Adipocyte (in vitro differentiated cells): Measurements from ENCODE around the gene IP6K3.

Source experiments
- DNase-seq: peaks from one replicate; pipeline ENCODE4 v3.0.0-alpha.2; 2015; ENCODE audit warnings: low read depth
- H3K27me3 ChIP-seq: replicated peaks from 2 replicates; pipeline ENCODE4 v1.7.0; 2013; ENCODE audit warnings: mild to moderate bottlenecking, low read length, moderate library complexity; ENCODE audit not compliant: control insufficient read depth, insufficient read depth
- H3K36me3 ChIP-seq: 2 replicates; pipeline ENCODE4 v1.7.0; 2013; ENCODE audit warnings: low read length, mild to moderate bottlenecking, moderate library complexity; ENCODE audit not compliant: control insufficient read depth, insufficient read depth, severe bottlenecking
- H3K4me1 ChIP-seq: 2 replicates; pipeline ENCODE4 v1.7.0; 2013; ENCODE audit warnings: mild to moderate bottlenecking, low read length, moderate library complexity; ENCODE audit not compliant: control insufficient read depth, insufficient read depth
- H3K4me3 ChIP-seq: 2 replicates; pipeline ENCODE4 v1.7.0; 2013; ENCODE audit warnings: mild to moderate bottlenecking, low read length, moderate library complexity
- H3K9ac ChIP-seq: 2 replicates; pipeline ENCODE4 v1.7.0; 2013; ENCODE audit warnings: mild to moderate bottlenecking, low read length, moderate library complexity
- H3K9me3 ChIP-seq: 2 replicates; pipeline ENCODE4 v1.7.0; 2013; ENCODE audit warnings: mild to moderate bottlenecking, low read length, moderate library complexity; ENCODE audit not compliant: control insufficient read depth

IP6K3 gene, protein sequence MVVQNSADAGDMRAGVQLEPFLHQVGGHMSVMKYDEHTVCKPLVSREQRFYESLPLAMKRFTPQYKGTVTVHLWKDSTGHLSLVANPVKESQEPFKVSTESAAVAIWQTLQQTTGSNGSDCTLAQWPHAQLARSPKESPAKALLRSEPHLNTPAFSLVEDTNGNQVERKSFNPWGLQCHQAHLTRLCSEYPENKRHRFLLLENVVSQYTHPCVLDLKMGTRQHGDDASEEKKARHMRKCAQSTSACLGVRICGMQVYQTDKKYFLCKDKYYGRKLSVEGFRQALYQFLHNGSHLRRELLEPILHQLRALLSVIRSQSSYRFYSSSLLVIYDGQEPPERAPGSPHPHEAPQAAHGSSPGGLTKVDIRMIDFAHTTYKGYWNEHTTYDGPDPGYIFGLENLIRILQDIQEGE

DNA sequence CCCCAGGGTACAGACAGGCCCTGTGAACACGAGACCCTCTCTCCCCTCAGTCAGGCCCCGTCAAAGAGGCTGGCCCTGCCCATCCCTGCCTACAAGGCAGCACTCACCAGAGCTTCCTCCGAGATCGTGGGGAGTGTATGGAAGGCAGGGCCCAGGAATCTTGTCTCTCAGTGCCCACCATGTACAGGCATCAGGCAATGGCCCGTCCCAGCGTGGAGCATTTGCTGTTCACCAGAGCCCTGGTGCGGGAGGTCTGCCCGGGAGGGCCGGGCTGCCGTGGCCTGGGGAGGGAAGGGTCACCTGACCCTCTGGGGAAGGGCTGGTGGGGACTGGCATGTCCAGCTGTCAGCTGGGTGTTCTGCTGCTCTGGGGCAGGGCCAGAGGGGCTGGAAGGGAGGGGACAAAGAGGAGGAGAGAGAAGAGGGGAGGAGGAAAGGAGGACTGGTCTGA is at the start of gene IP6K3:
Gene IP6K3 (minus strand): TSS at position 255 of the 450 bp plus-strand sequence. CDS start 11,429 bp downstream, outside the sequence.
- peaks cover 22% of the 10 kb centered on the region for H3K27me3 ChIP-seq
- no peak within 1 kb of the TSS for H3K9ac ChIP-seq
- no peak for DNase-seq
- peaks cover 24% of the 10 kb centered on the region for H3K4me1 ChIP-seq
- H3K4me3 ChIP-seq = no peak within 1 kb of the TSS
- H3K36me3 ChIP-seq = no peaks in the 10 kb centered on the region
- no peaks in the 10 kb centered on the region for H3K9me3 ChIP-seq

DNA sequence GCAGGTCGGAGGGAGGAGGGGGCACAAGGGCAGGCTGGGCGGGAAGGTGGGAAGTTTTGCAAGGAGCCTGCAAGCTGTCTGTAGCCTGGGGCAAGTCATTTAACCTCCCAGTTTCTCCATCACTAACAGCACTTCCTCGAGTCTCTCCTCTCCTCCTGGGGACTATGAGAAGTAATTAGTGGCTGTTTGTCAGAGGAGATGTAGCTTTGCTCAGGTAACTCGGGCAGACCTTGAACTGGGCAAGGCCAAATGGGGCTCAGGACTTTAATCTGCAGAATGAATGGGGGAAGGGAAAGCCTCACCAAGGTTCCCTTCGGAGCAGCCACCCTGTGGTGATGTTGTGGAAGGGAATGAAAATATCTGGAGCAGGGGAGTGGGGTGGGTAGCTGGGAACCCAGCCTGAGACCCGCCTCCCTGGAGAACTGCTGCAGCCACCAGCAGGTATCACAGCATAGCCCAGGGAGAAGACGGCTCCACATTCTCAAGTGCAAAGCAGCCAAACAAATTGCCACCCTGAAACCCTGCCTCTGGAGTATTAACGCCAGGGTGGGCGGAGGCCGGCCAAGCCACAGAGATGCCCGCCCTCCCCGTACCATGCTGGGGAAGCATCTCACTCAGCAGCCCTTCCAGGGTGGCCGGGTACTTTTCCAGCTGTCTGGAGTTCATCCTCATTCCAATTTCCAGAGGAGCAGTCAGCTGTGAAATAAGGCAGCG is 48.4 kb upstream of the IP6K3 start:
- Histone ChIP-seq H3K4me1 (peaks cover 35% of the 10 kb centered on the region), H3K36me3 (no peaks in the 10 kb centered on the region), H3K4me3 (no peak overlapping the region), H3K27me3 (peaks cover 45% of the 10 kb centered on the region), H3K9me3 (no peaks in the 10 kb centered on the region), H3K9ac (no peak overlapping the region)
- DNase-seq = no peak

DNA sequence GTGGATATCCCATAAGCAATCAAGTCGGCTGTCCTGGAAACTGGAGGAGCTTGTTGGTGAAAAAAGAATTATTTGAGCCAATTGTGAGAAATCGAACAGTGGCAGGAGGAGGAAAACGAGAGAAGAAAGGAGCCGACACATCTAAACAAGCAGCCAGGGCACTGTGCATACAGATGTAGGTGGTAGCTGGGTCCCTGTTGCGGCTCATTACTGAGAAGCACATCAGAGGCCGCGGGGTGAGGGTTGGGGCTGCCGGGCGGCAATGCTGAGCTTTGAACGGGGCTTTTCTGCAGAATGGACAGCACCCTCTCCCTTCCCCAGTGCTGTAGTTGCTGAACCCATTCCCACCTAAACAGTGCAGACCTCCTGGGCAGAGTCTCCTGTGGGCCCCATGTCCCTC is 46.3 kb upstream of the IP6K3 start:
- Histone ChIP-seq H3K9me3 (no peaks in the 10 kb centered on the region), H3K36me3 (no peaks in the 10 kb centered on the region), H3K27me3 (peaks cover 39% of the 10 kb centered on the region), H3K4me1 (peaks cover 31% of the 10 kb centered on the region), H3K4me3 (no peak overlapping the region), H3K9ac (no peak overlapping the region)
- DNase-seq = no peak

DNA sequence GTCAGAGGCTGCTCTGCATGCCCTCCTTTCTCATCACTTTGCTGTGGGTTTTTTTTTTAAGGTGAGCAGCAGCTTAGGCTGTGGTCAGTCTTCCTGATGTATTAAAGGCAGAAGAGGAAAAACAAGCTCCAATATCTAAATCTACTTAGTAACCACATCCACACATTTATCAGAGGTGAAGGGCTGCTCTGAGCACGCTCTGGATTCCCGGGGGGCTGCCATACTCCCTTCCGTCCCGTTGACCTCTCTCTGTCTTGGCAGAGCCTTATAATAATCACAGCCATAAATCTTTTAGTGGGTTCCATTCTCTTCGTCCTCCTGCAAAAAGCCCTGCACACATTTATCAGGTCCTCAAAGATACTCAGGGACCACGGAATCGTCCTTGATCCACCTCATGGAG is 44.9 kb upstream of the IP6K3 start:
- peaks cover 31% of the 10 kb centered on the region for H3K27me3 ChIP-seq
- no peaks in the 10 kb centered on the region for H3K9me3 ChIP-seq
- DNase-seq = no peak
- no peak overlapping the region for H3K9ac ChIP-seq
- H3K4me3 ChIP-seq = no peak overlapping the region
- H3K36me3 ChIP-seq = no peaks in the 10 kb centered on the region
- peaks cover 44% of the 10 kb centered on the region for H3K4me1 ChIP-seq

DNA sequence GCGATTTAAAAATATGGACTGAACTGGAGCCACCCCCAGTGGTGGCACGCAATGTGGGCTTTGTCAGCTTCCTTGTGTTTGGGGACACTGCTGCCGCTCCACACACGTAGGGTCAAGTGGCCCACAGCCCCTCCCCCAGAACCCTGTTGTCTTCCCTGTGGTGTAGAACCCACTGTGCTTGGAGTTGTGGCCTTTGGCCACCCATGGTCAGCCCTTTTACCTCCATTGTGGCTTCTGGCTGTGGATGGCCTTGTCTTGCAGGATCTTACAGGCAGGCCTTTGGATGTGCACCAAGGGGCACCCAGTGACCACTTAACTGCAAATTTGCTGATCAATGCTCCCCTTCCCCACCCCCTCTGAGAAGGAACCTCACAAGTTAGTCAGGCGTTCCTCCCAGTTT is 44.2 kb upstream of the IP6K3 start:
- Histone ChIP-seq H3K27me3 (peaks cover 25% of the 10 kb centered on the region), H3K36me3 (no peaks in the 10 kb centered on the region), H3K4me3 (no peak overlapping the region), H3K4me1 (peaks cover 51% of the 10 kb centered on the region), H3K9me3 (no peaks in the 10 kb centered on the region), H3K9ac (no peak overlapping the region)
- no peak for DNase-seq

DNA sequence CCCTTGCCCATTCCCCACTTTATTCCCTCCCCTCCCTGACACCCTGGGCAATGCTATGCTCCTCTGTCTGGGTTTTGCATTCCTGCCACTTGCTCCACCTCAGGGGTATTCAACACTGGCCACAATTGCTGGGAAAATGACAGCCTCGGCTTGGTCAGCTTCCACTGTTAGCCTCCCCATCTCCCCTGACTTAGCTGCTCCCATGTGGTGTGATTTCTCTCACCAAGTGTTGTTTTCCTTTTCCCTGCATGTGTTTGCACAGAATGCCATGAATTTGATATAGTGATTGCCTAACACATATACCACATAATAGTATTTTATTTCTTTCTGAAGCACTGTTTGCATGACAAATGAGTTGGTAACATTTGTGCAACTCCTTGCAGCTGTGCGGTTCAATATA is 43.7 kb upstream of the IP6K3 start:
- Histone ChIP-seq H3K4me1 (peaks cover 57% of the 10 kb centered on the region), H3K27me3 (peaks cover 22% of the 10 kb centered on the region), H3K9me3 (no peaks in the 10 kb centered on the region), H3K36me3 (no peaks in the 10 kb centered on the region), H3K4me3 (no peak overlapping the region), H3K9ac (no peak overlapping the region)
- no peak for DNase-seq

DNA sequence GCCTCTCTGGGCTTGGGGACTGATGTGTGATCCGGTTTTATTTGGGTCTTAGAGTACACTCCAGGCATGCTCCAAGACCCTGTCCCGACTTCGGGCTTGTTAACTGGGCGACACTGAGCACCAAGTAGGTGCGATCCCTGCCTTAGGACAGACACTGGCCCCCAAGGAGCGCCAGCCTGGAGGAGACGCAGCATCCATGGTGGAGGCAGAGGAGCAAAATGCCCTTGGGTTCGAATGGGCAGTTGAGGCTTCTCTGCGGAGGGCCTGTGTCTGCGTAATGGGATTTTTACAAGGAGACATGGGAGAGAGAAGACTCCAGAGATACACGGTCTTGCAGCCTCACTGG is 42.8 kb upstream of the IP6K3 start:
- Histone ChIP-seq H3K9ac (peak overlapping the region; percentile 74), H3K4me3 (peak overlapping the region; percentile 88), H3K4me1 (peaks cover 62% of the 10 kb centered on the region), H3K36me3 (peaks cover 5% of the 10 kb centered on the region), H3K27me3 (peaks cover 21% of the 10 kb centered on the region), H3K9me3 (no peaks in the 10 kb centered on the region)
- no peak for DNase-seq

DNA sequence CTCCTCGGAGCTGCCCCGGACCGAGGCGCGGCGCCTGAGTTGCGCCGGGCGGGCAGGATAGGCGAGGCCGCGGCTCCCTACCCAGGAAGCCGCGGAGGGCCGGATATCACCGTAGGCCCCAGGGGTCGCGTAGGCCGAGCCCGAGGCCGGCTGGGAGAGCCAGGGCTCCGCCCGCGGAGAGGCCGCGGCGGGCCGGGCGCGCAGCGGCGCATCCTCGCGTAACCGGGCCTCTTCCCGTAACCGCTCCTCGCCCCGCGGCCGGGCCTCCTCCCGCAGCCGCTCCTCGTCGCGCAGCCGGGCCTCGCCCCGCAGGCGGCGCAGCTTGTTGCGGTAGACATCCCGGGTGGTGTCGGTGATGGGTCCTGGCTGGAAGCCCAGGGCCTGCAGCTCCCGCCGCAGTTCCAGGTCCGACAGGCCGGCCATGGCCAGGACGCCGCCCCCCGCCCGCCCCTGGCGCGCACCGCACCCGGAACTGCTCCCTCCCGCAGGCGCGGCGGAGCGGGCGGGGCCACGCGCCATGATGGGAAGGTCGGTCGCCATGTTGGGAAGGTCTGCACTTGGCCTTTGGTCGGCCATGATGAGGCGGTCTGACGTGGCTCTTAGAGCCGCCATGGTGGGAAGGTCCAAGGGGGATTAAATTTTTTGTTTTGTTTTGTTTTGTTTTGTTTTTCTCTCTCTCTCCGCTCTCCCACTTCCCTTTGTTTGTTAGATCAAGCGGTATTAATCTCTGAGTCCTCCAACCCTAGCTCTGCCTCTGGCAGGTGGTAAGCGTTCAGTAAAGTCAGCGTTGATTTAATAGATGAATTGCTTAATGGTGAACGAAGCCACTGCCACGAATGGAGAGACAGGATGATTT is 42.2 kb upstream of the IP6K3 start, which contains the start of gene LEMD2:
Gene LEMD2 (minus strand): TSS at position 437 of the 856 bp plus-strand sequence. CDS start 14 bp downstream, at position 423.
- H3K9ac ChIP-seq = peak within 1 kb of the TSS; percentile 96
- peaks cover 62% of the 10 kb centered on the region for H3K4me1 ChIP-seq
- H3K27me3 ChIP-seq = peaks cover 16% of the 10 kb centered on the region
- peaks cover 9% of the 10 kb centered on the region for H3K36me3 ChIP-seq
- H3K4me3 ChIP-seq = peak within 1 kb of the TSS; percentile 88
- no peaks in the 10 kb centered on the region for H3K9me3 ChIP-seq
- DNase-seq = peak; percentile 96

DNA sequence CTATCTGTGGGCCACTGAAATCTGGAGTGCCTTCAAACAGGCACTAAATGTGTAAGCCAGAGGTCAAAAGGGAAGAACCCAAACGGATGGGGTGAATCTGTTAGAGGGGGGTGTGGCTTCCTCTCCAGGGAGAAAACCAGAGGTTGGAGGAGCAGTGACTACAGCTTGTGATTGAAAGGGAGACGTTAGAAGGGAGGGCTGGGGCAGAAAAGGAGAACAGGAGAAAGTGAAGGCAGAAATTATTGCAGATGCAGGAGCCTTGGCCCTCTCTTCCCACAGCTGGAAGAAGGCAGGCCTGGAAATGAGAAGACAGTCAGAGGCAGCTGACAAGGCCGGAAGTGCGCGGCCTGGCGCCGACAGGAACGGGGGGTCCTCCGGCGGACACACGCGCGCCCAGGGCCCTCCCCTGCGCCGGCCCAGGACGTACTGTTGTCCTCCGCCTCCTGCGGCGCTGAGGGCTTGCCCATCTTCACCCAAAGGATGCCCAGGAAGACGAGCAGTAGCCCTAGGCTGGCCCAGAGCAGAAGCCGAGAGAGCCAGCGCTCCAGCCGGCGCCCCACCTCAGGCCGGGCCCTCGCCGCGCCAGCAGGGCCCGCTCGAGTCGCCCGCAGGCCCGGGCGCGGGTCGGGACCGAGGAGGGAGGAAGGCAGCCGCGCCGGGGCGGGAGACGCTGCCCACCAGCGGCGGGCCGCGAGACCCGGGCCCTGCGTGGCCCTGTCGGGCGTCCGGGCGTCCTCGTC is 41.4 kb upstream of the IP6K3 start:
- Histone ChIP-seq H3K9me3 (no peaks in the 10 kb centered on the region), H3K9ac (peak overlapping the region; percentile 96), H3K4me1 (peaks cover 62% of the 10 kb centered on the region), H3K36me3 (peaks cover 17% of the 10 kb centered on the region), H3K4me3 (peak overlapping the region; percentile 88), H3K27me3 (peaks cover 8% of the 10 kb centered on the region)
- peak; percentile 84 for DNase-seq

DNA sequence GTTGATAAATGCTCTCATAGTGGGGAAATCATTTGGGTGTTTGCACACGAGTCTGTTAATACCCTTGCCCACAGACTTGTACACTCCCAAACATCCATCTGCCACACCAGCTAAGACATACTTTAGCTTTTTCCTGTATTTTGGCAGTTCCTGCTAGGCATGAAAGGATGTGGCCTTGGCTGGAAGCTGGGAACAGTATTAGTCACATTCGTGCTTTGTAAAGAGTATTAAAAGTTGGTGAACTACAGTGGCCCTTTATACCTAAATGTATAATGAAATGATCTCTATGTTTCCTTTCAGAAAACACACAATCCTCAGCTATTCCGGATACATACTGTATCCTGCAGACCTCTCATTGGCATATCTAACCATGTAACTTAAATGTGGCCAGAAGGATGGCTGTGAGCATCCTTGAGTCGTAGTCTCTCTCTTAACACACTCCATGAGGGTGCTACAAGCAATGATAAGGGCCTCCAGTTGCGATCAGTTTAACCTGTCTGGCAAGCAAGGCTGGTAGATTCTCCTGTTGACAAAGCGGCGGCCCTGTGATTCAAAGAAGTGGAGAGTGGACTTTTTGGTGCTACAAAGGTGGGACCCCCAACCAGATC is 40.7 kb upstream of the IP6K3 start:
- H3K36me3 ChIP-seq = peaks cover 24% of the 10 kb centered on the region
- peak; percentile 32 for DNase-seq

More for the DNA sequence above, 40.7 kb upstream of the IP6K3 start:
- Histone ChIP-seq H3K9ac (peak overlapping the region; percentile 96), H3K27me3 (peaks cover 2% of the 10 kb centered on the region), H3K4me3 (peak overlapping the region; percentile 88), H3K9me3 (no peaks in the 10 kb centered on the region), H3K4me1 (peaks cover 62% of the 10 kb centered on the region)
